ENCODE measurements around the gene ZNF341. TPM values are rescaled to one million over a fixed set of nuclear protein-coding genes. Genes with fewer than 3 reads are reported as not detected.

The ZNF341 gene
- polyA plus RNA-seq, 4 donors = 2.9 to 3.3 (median 3.1) TPM

DNA sequence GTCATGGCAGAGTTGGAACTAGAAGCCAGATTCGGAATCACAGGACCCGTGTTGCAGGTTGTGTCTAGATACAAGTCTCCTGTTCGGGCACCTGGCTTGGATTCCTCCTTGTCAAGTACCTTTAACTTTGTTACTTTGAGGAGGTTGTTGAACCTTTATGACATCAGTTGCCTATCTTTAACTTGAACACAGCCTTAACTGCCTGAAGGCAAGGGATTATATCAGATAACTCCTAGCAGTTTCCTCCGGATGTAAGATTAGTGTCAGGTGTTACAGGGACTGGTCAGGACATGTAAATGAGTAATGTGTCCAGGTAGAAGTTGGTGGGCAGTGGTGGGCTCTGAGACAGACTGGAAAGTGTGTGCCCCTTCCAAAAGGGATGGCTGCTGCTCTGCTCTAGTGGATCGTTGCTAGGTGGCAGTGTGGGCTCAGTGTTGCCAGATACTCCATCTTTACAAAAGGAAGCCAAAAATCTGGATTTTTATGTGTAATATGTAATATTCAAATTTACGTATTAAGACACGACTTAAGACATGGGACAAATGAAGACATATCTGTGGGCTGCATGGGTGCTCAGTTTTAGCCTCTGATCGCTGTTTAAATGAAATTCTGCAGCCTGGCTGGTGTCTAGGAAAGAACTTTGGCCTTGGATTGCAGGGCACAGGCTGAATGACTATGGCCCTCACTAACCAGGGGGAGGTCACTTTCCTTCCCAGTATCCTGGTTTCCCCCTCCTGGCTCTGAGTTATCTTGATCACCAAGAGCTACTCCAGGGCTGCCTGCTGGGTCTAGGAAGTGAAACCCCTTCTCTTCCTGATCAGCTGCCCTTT lies 106.5 kb downstream of the ZNF341 start:
- DNase-seq (ENCODE audit: low read depth in 4 of 4, low spot score in 3 of 4) = no peak

DNA sequence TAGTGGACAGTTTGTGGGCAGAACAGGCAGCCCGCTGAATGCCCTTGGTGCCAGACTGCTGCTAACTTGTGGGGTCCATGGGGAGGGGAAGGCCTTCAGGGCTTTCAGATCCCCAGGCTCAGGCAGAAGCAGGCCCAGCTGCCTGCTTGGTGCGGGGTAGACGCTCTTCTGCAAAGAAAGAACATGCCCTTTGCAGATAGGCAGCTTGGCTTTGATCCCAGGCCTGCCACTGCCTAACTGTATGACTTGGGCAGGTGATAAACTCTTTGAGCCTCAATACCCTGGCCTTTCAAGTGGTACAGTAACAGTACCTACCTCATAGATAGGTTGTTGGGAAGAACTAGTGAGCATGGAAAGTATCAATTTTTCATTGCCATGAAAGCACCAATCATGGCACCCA lies 107.8 kb downstream of the ZNF341 start:
- DNase-seq (ENCODE audit: low read depth in 4 of 4, low spot score in 3 of 4) = no peak

DNA sequence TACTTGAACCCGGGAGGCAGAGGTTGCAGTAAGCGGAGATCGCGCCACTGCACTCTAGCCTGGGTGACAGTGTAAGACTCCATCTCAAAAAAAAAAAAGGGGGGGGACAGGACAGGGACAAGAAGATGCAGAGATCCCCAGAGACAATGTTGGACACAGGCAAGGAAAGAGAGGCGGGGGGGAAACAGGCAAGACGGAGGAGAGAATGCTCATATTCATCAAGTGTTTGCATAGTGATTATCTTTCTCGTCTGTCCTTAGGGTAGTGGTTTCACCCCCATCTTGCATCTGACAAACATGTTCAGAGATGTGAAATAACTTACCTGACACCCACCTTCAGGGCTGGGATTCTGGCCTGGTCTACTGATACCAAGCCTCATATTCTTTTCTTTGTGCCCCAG lies 108.4 kb downstream of the ZNF341 start:
- DNase-seq (ENCODE audit: low read depth in 4 of 4, low spot score in 3 of 4) = no peak

DNA sequence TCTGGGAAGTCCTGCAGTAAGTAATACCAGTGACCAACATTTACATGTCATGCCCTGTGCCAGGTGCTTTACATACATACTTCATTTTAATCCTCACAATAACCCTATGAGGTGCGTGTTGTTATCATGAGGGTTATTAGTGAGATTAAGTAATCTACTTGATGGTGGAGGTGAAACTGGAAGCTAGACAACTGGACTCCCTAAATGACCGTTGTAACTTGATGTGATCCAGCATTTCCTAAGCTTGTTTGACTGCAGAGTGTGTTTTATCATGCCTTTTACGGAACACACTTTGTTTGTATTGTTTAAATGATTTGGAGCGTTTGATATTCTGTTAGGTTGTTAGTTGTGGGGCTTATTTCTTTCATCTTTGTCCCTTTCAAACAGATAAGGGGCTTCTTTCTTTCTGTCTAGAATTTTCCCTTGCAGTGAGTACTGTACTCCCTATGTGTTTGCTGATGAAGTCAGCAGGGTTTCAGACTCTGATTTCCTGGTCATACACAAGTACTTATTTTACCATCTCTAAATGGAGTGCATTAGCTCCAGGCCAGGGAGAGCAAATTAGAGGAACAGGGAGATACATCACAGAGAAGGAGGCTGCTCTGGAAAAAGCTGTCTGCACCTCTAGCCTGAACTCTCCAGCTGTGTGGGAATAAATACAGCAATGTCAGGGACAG lies 109.1 kb downstream of the ZNF341 start:
- no peak for DNase-seq (ENCODE audit: low read depth in 4 of 4, low spot score in 3 of 4)

DNA sequence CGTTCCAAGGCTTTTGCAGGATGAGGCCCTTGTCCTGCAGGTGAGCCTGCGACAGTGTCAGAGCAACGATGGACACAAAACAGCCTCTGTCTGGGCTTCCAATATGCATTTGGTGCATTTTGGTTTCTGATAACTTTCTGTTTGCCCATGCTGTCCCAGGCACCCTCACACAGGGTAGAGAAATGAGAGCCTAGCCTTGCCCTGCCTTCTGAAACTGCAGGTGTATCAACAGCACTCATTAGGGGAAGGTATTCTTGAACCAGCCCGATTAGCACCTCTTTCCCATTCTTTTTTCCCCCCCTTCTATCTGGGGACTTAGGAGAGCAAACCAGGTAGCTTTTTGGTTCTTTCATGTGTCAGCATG lies 109.6 kb downstream of the ZNF341 start:
- DNase-seq (ENCODE audit: low read depth in 4 of 4, low spot score in 3 of 4) = no peak

Other genes starting within 250 kb of the ZNF341 start
- gene CBFA2T2, start 241.9 kb upstream of the ZNF341 start, polyA plus RNA-seq (ENCODE audit: insufficient read length in 4 of 4) = 10 to 100 TPM; 21.8 to 29.8 (median 25.1) TPM
- gene C20orf144, start 69.7 kb upstream of the ZNF341 start, polyA plus RNA-seq (ENCODE audit: insufficient read length in 4 of 4) = under 1 TPM; 0.12 to 0.26 (median 0.21) TPM
- under 1 TPM; 0.22 to 0.64 (median 0.45) TPM for gene ACTL10, start 65.1 kb upstream of the ZNF341 start, polyA plus RNA-seq (ENCODE audit: insufficient read length in 4 of 4)
- gene NECAB3, start 57.6 kb upstream of the ZNF341 start, polyA plus RNA-seq (ENCODE audit: insufficient read length in 4 of 4) = 10 to 100 TPM; 13.0 to 19.5 (median 14.8) TPM
- 10 to 100 TPM; 10.8 to 12.7 (median 12.1) TPM for gene E2F1, start 45.6 kb upstream of the ZNF341 start, polyA plus RNA-seq (ENCODE audit: insufficient read length in 4 of 4)
- 1 to 10 TPM; 8.9 to 9.5 (median 9.1) TPM for gene PXMP4, start 11.7 kb upstream of the ZNF341 start, polyA plus RNA-seq (ENCODE audit: insufficient read length in 4 of 4)
- gene CHMP4B, start 79.4 kb downstream of the ZNF341 start, polyA plus RNA-seq (ENCODE audit: insufficient read length in 4 of 4) = 100 to 1,000 TPM; 108 to 112 (median 110) TPM